Measurements from ENCODE around the gene RIPK3.
"Not testable (repeated sequence)": the region's sequence is repeated elsewhere in the genome, so short reads cannot be mapped to it uniquely, and the experiment has no call there.

RIPK3 gene

GRCh38 chr14:24364841-24365240, 25.1 kb upstream of the RIPK3 start:
- peak; percentile 22 for DNase-seq (ENCODE audit: low read depth)
- no peak overlapping the region for H3K4me3 ChIP-seq (ENCODE audit: low read length)
- no peak for TF ChIP-seq CTCF (conservative IDR thresholded peaks at IDR 0.05; ENCODE audit: low read length)

GRCh38 chr14:24363401-24363800, 23.6 kb upstream of the RIPK3 start:
- DNase-seq (ENCODE audit: low read depth) = no peak
- H3K4me3 ChIP-seq (ENCODE audit: low read length) = no peak overlapping the region
- no peak for TF ChIP-seq CTCF (conservative IDR thresholded peaks at IDR 0.05; ENCODE audit: low read length)

GRCh38 chr14:24362241-24362960, 22.6 kb upstream of the RIPK3 start:
- no peak overlapping the region for H3K4me3 ChIP-seq (ENCODE audit: low read length)
- DNase-seq (ENCODE audit: low read depth) = peak; percentile 82
- no peak for TF ChIP-seq CTCF (conservative IDR thresholded peaks at IDR 0.05; ENCODE audit: low read length)

- H3K4me3 ChIP-seq (ENCODE audit: low read length) = no peak overlapping the region
- DNase-seq (ENCODE audit: low read depth) = no peak
- TF ChIP-seq CTCF (conservative IDR thresholded peaks at IDR 0.05; ENCODE audit: low read length) = no peak
These were observed 21.5 kb upstream of the RIPK3 start for GRCh38 chr14:24361326-24361725.

GRCh38 chr14:24360281-24360680, 20.5 kb upstream of the RIPK3 start:
- no peak for DNase-seq (ENCODE audit: low read depth)
- TF ChIP-seq CTCF (conservative IDR thresholded peaks at IDR 0.05; ENCODE audit: low read length) = no peak
- no peak overlapping the region for H3K4me3 ChIP-seq (ENCODE audit: low read length)

- TF ChIP-seq CTCF (conservative IDR thresholded peaks at IDR 0.05; ENCODE audit: low read length) = no peak
- H3K4me3 ChIP-seq (ENCODE audit: low read length) = no peak overlapping the region
- no peak for DNase-seq (ENCODE audit: low read depth)
These were observed 16.4 kb upstream of the RIPK3 start for GRCh38 chr14:24356208-24356607.

- H3K4me3 ChIP-seq (ENCODE audit: low read length) = no peak overlapping the region
- no peak for DNase-seq (ENCODE audit: low read depth)
- TF ChIP-seq CTCF (conservative IDR thresholded peaks at IDR 0.05; ENCODE audit: low read length) = no peak
These were observed 15.2 kb upstream of the RIPK3 start for GRCh38 chr14:24355009-24355408.

- DNase-seq (ENCODE audit: low read depth); H3K4me3 ChIP-seq (ENCODE audit: low read length): not testable (repeated sequence)
These were observed 14.7 kb upstream of the RIPK3 start for GRCh38 chr14:24354482-24354825.

All from AG10803 (cell line).